Activated T-cell treated with anti-CD3 and anti-CD28 coated beads, Interleukin-2, amount 50 U/mL, for 4 hours (primary cell): ENCODE results near the gene UNC93B1. TPM values are rescaled to one million over a fixed set of nuclear protein-coding genes. Genes with fewer than 3 reads are reported as not detected.
A peak's percentile ranks its signal among the peaks of the same experiment; 100 is the strongest.

Experiments used
- ATAC-seq, 2 donors: fragments of 200-7000 bp; cut with Tn5 transposase; one replicate each; pipeline ENCODE4 v1.10.0; 2021
- DNase-seq: peaks from one replicate; pipeline ENCODE4 v3.0.0-alpha.2; 2020
- H3K27me3 Mint-ChIP-seq: one replicate; pipeline ENCODE4 v1.8.0; 2021; ENCODE audit warnings: low read depth, mixed read lengths
- H3K36me3 Mint-ChIP-seq: one replicate; pipeline ENCODE4 v1.8.0; 2022; ENCODE audit warnings: mixed read lengths; ENCODE audit not compliant: insufficient read depth
- H3K4me1 Mint-ChIP-seq: one replicate; pipeline ENCODE4 v1.8.0; 2021; ENCODE audit warnings: low read depth, mixed read lengths
- H3K4me3 Mint-ChIP-seq: one replicate; pipeline ENCODE4 v1.8.0; 2021; ENCODE audit warnings: mild to moderate bottlenecking, moderate library complexity, mixed read lengths
- H3K9me3 Mint-ChIP-seq: one replicate; pipeline ENCODE4 v1.8.0; 2021; ENCODE audit warnings: mixed read lengths
- total RNA-seq, 3 donors: library from RNA; stranded (reverse); gene quantifications; one replicate each; pipeline ENCODE4 v1.2.1, GENCODE V29; 2021

UNC93B1 gene
- total RNA-seq, 3 donors from 2014 or later = 12.8 to 15.6 (median 14.1) TPM

- H3K4me3 Mint-ChIP-seq = no peak overlapping the region
- no peak for ATAC-seq
- H3K4me1 Mint-ChIP-seq = no peaks in the 10 kb centered on the region
- no peaks in the 10 kb centered on the region for H3K9me3 Mint-ChIP-seq
- no peaks in the 10 kb centered on the region for H3K27me3 Mint-ChIP-seq
- no peak for DNase-seq
- no peaks in the 10 kb centered on the region for H3K36me3 Mint-ChIP-seq
Measured at GRCh38 chr11:68018730-68019190, 14.9 kb upstream of the UNC93B1 start.

GRCh38 chr11:68017980-68018729 is 14.3 kb upstream of the UNC93B1 start:
- H3K4me1 Mint-ChIP-seq = no peaks in the 10 kb centered on the region
- no peaks in the 10 kb centered on the region for H3K9me3 Mint-ChIP-seq
- H3K27me3 Mint-ChIP-seq = no peaks in the 10 kb centered on the region
- H3K36me3 Mint-ChIP-seq = no peaks in the 10 kb centered on the region
- no peak overlapping the region for H3K4me3 Mint-ChIP-seq
- ATAC-seq (no peak), DNase-seq (no peak)

- no peak for DNase-seq
- Mint-ChIP-seq H3K27me3 (no peaks in the 10 kb centered on the region), H3K36me3 (no peaks in the 10 kb centered on the region), H3K4me1 (no peaks in the 10 kb centered on the region), H3K4me3 (no peak overlapping the region), H3K9me3 (no peaks in the 10 kb centered on the region)
- ATAC-seq = no peak
Measured at GRCh38 chr11:68016904-68017817, 13.3 kb upstream of the UNC93B1 start.

- Mint-ChIP-seq H3K4me1 (no peaks in the 10 kb centered on the region), H3K4me3 (no peak overlapping the region), H3K27me3 (no peaks in the 10 kb centered on the region), H3K9me3 (no peaks in the 10 kb centered on the region), H3K36me3 (no peaks in the 10 kb centered on the region)
- DNase-seq (no peak), ATAC-seq (no peak)
Measured at GRCh38 chr11:68016161-68016903, 12.4 kb upstream of the UNC93B1 start.

GRCh38 chr11:68015467-68015866 is 11.6 kb upstream of the UNC93B1 start:
- no peak for ATAC-seq
- Mint-ChIP-seq H3K27me3 (no peaks in the 10 kb centered on the region), H3K4me1 (no peaks in the 10 kb centered on the region), H3K36me3 (no peaks in the 10 kb centered on the region), H3K9me3 (no peaks in the 10 kb centered on the region), H3K4me3 (no peak overlapping the region)
- DNase-seq = no peak

- ATAC-seq = no peak
- H3K9me3 Mint-ChIP-seq = no peaks in the 10 kb centered on the region
- DNase-seq = no peak
- no peaks in the 10 kb centered on the region for H3K4me1 Mint-ChIP-seq
- no peak overlapping the region for H3K4me3 Mint-ChIP-seq
- H3K36me3 Mint-ChIP-seq = no peaks in the 10 kb centered on the region
- H3K27me3 Mint-ChIP-seq = no peaks in the 10 kb centered on the region
Measured at GRCh38 chr11:68014947-68015447, 11.1 kb upstream of the UNC93B1 start.

GRCh38 chr11:68014157-68014946 is 10.5 kb upstream of the UNC93B1 start:
- H3K4me1 Mint-ChIP-seq = peaks cover 1% of the 10 kb centered on the region
- peak in 1 of 2 donors; percentile 46 for ATAC-seq
- H3K36me3 Mint-ChIP-seq = no peaks in the 10 kb centered on the region
- no peaks in the 10 kb centered on the region for H3K9me3 Mint-ChIP-seq
- DNase-seq = no peak
- no peak overlapping the region for H3K4me3 Mint-ChIP-seq
- H3K27me3 Mint-ChIP-seq = no peaks in the 10 kb centered on the region

- no peaks in the 10 kb centered on the region for H3K36me3 Mint-ChIP-seq
- DNase-seq (no peak), ATAC-seq (no peak)
- peaks cover 1% of the 10 kb centered on the region for H3K4me1 Mint-ChIP-seq
- H3K9me3 Mint-ChIP-seq = no peaks in the 10 kb centered on the region
- peaks cover 2% of the 10 kb centered on the region for H3K27me3 Mint-ChIP-seq
- no peak overlapping the region for H3K4me3 Mint-ChIP-seq
Measured at GRCh38 chr11:68013611-68014156, 9.8 kb upstream of the UNC93B1 start.

GRCh38 chr11:68012843-68013610 is 9.1 kb upstream of the UNC93B1 start:
- no peak for ATAC-seq
- Mint-ChIP-seq H3K27me3 (peaks cover 2% of the 10 kb centered on the region), H3K4me3 (no peak overlapping the region), H3K4me1 (peaks cover 1% of the 10 kb centered on the region), H3K9me3 (no peaks in the 10 kb centered on the region), H3K36me3 (no peaks in the 10 kb centered on the region)
- DNase-seq = no peak

- Mint-ChIP-seq H3K4me1 (peaks cover 1% of the 10 kb centered on the region), H3K4me3 (no peak overlapping the region), H3K36me3 (no peaks in the 10 kb centered on the region), H3K9me3 (no peaks in the 10 kb centered on the region), H3K27me3 (peaks cover 2% of the 10 kb centered on the region)
- ATAC-seq (no peak), DNase-seq (no peak)
Measured at GRCh38 chr11:68012044-68012842, 8.3 kb upstream of the UNC93B1 start.

- peaks cover 1% of the 10 kb centered on the region for H3K4me1 Mint-ChIP-seq
- no peak for ATAC-seq
- no peak for DNase-seq
- H3K36me3 Mint-ChIP-seq = no peaks in the 10 kb centered on the region
- no peak overlapping the region for H3K4me3 Mint-ChIP-seq
- no peaks in the 10 kb centered on the region for H3K9me3 Mint-ChIP-seq
- H3K27me3 Mint-ChIP-seq = peaks cover 2% of the 10 kb centered on the region
Measured at GRCh38 chr11:68011051-68011943, 7.4 kb upstream of the UNC93B1 start.
